Type B pancreatic cell (in vitro differentiated cells): ENCODE results near the gene ACVR1B. TPM values are rescaled to one million over a fixed set of nuclear protein-coding genes. Genes with fewer than 3 reads are reported as not detected.

Experiments
- DNase-seq: peaks from one replicate; pipeline ENCODE4 v3.0.0; 2021; ENCODE audit warnings: mixed read lengths; ENCODE audit not compliant: unreplicated experiment; ENCODE audit errors: extremely low spot score
- H3K27ac Mint-ChIP-seq: 2 replicates; pipeline ENCODE4 v1.8.0; 2021; ENCODE audit warnings: mild to moderate bottlenecking, mixed read lengths
- H3K27me3 Mint-ChIP-seq: 2 replicates; pipeline ENCODE4 v1.8.0; 2021; ENCODE audit warnings: mixed read lengths
- H3K36me3 Mint-ChIP-seq: 2 replicates; pipeline ENCODE4 v1.8.0; 2021; ENCODE audit warnings: mixed read lengths
- H3K4me1 Mint-ChIP-seq: one replicate; pipeline ENCODE4 v1.8.0; 2021; ENCODE audit warnings: mixed read lengths; ENCODE audit not compliant: unreplicated experiment
- H3K4me3 Mint-ChIP-seq: 2 replicates; pipeline ENCODE4 v1.8.0; 2021; ENCODE audit warnings: mild to moderate bottlenecking, mixed read lengths
- H3K9me3 Mint-ChIP-seq: 2 replicates; pipeline ENCODE4 v1.8.0; 2021; ENCODE audit warnings: mixed read lengths
- CTCF ChIP-seq: fragments of 200-600 bp; sonication (generic); conservative IDR thresholded peaks from 2 replicates; pipeline ENCODE4 v1.5.0; 2021; ENCODE audit warnings: antibody characterized with exemption, mild to moderate bottlenecking
- total RNA-seq: library from RNA; stranded (reverse); gene quantifications from 2 replicates; pipeline ENCODE4 v1.2.1, GENCODE V29; 2021; ENCODE audit warnings: low replicate concordance

Gene ACVR1B
- total RNA-seq, 1 donor from 2014 or later, result 36.1 TPM

GRCh38 chr12:51994959-51995358, 43.5 kb downstream of the ACVR1B start:
- Mint-ChIP-seq H3K9me3 (no peaks in the 10 kb centered on the region), H3K27me3 (no peaks in the 10 kb centered on the region), H3K4me1 (peaks cover 4% of the 10 kb centered on the region), H3K27ac (peak overlapping the region; percentile 36), H3K4me3 (no peak overlapping the region), H3K36me3 (peaks cover 27% of the 10 kb centered on the region)
- TF ChIP-seq CTCF, result no peak
- no peak for DNase-seq

GRCh38 chr12:51997136-51997535, 45.6 kb downstream of the ACVR1B start:
- H3K4me3 Mint-ChIP-seq, result no peak overlapping the region
- no peaks in the 10 kb centered on the region for H3K27me3 Mint-ChIP-seq
- no peak for TF ChIP-seq CTCF
- no peak for DNase-seq
- no peaks in the 10 kb centered on the region for H3K9me3 Mint-ChIP-seq
- peaks cover 9% of the 10 kb centered on the region for H3K4me1 Mint-ChIP-seq
- H3K27ac Mint-ChIP-seq, result no peak overlapping the region
- peaks cover 32% of the 10 kb centered on the region for H3K36me3 Mint-ChIP-seq

GRCh38 chr12:52003016-52003550, 51.6 kb downstream of the ACVR1B start:
- Mint-ChIP-seq H3K4me1 (peaks cover 33% of the 10 kb centered on the region), H3K27ac (no peak overlapping the region), H3K36me3 (peaks cover 19% of the 10 kb centered on the region), H3K4me3 (peak overlapping the region; percentile 10), H3K9me3 (no peaks in the 10 kb centered on the region), H3K27me3 (peaks cover 28% of the 10 kb centered on the region)
- no peak for DNase-seq
- TF ChIP-seq CTCF, result no peak

- H3K4me3 Mint-ChIP-seq, result peak overlapping the region; percentile 10
- peaks cover 33% of the 10 kb centered on the region for H3K4me1 Mint-ChIP-seq
- TF ChIP-seq CTCF, result no peak
- peaks cover 33% of the 10 kb centered on the region for H3K27me3 Mint-ChIP-seq
- H3K36me3 Mint-ChIP-seq, result peaks cover 16% of the 10 kb centered on the region
- H3K9me3 Mint-ChIP-seq, result no peaks in the 10 kb centered on the region
- no peak for DNase-seq
- peak overlapping the region; percentile 21 for H3K27ac Mint-ChIP-seq
Observed at GRCh38 chr12:52003591-52003990, 52.1 kb downstream of the ACVR1B start.

GRCh38 chr12:52004042-52004648, 52.6 kb downstream of the ACVR1B start:
- no peak overlapping the region for H3K4me3 Mint-ChIP-seq
- H3K27me3 Mint-ChIP-seq, result peaks cover 37% of the 10 kb centered on the region
- H3K4me1 Mint-ChIP-seq, result peaks cover 33% of the 10 kb centered on the region
- peaks cover 13% of the 10 kb centered on the region for H3K36me3 Mint-ChIP-seq
- H3K9me3 Mint-ChIP-seq, result no peaks in the 10 kb centered on the region
- no peak for DNase-seq
- TF ChIP-seq CTCF, result peak; percentile 75
- peak overlapping the region; percentile 21 for H3K27ac Mint-ChIP-seq
